ENCODE measurements around the gene RNF138.
"Not testable (repeated sequence)": the region's sequence is repeated elsewhere in the genome, so short reads cannot be mapped to it uniquely, and the experiment has no call there.

Gene RNF138

DNA sequence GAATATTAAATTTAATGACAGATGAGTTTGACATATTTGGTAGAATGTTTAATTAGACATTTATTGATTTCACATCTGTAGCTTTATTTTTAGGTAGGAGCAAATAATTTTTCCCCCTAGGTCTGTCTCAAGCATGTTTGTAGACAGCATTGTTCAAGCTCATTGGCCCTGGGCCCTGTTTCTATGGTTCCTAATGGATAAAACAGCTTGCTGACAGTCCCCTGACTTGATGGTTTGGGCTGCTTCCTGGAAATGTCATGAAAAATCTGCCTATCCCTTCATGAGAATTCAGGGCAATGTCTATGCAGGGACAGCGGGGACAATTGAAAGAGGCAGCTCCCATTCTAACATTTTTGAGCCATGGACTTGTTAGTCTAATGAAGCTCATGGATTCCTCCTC is 83.6 kb downstream of the RNF138 start:
- TF ChIP-seq, protein P1, sequence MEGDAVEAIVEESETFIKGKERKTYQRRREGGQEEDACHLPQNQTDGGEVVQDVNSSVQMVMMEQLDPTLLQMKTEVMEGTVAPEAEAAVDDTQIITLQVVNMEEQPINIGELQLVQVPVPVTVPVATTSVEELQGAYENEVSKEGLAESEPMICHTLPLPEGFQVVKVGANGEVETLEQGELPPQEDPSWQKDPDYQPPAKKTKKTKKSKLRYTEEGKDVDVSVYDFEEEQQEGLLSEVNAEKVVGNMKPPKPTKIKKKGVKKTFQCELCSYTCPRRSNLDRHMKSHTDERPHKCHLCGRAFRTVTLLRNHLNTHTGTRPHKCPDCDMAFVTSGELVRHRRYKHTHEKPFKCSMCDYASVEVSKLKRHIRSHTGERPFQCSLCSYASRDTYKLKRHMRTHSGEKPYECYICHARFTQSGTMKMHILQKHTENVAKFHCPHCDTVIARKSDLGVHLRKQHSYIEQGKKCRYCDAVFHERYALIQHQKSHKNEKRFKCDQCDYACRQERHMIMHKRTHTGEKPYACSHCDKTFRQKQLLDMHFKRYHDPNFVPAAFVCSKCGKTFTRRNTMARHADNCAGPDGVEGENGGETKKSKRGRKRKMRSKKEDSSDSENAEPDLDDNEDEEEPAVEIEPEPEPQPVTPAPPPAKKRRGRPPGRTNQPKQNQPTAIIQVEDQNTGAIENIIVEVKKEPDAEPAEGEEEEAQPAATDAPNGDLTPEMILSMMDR (IDR thresholded peaks at IDR 0.05): no peak
- Histone ChIP-seq H3K27ac (no peak overlapping the region), H3K27me3 (no peaks in the 10 kb centered on the region), H3K36me3 (no peaks in the 10 kb centered on the region), H3K4me1 (ENCODE audit: control insufficient read depth in 1 of 2, insufficient read depth in 1 of 2, low read depth in 1 of 2, low read length in 1 of 2) (no peaks in the 10 kb centered on the region), H3K4me3 (ENCODE audit: low read depth in 1 of 2, low read length in 1 of 2) (no peak overlapping the region), H3K9me3 (no peaks in the 10 kb centered on the region)

DNA sequence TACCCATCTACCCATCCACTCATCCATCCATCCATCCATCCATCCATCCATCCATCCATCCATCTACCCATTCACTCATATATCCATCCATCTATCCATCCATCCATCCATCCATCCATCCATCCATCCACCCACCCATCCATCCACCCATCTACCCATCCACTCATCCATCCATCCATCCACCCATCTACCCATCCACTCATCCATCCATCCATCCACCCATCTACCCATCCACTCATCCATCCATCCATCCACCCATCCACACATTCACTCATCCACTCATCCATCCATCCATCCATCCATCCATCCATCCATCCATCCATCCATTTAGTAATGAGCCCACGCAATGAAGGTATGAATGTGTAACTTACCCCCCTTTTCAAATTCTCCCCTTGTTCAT is 85.1 kb downstream of the RNF138 start:
- not testable (repeated sequence) for H3K4me1 ChIP-seq (ENCODE audit: control insufficient read depth in 1 of 2, insufficient read depth in 1 of 2, low read depth in 1 of 2, low read length in 1 of 2); H3K9me3 ChIP-seq; H3K27me3 ChIP-seq; H3K36me3 ChIP-seq; H3K4me3 ChIP-seq (ENCODE audit: low read depth in 1 of 2, low read length in 1 of 2); H3K27ac ChIP-seq

DNA sequence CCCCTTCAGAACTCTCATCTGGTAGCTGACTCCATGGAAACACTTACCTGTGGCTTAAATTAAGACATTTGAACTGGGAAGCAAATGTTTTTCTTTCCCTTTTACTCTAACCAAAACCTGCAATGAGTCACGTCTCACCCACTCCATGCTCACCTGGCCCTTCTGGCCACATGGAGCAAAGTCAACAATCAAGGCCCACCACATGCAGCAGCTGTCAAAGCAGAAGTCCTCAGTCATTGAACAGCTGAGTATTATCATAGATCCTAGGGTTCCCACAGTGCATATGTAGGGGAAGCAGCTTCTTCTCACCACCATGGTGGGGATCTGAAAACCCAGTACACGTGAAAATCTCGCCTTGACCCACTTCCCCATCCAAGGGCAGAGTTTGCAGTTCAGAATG is 85.9 kb downstream of the RNF138 start:
- TF ChIP-seq, protein P1 (IDR thresholded peaks at IDR 0.05): no peak
- Histone ChIP-seq H3K27me3 (no peaks in the 10 kb centered on the region), H3K36me3 (no peaks in the 10 kb centered on the region), H3K27ac (no peak overlapping the region), H3K4me1 (ENCODE audit: control insufficient read depth in 1 of 2, insufficient read depth in 1 of 2, low read depth in 1 of 2, low read length in 1 of 2) (no peaks in the 10 kb centered on the region), H3K4me3 (ENCODE audit: low read depth in 1 of 2, low read length in 1 of 2) (no peak overlapping the region), H3K9me3 (no peaks in the 10 kb centered on the region)
